H9 (cell line): ENCODE data around the gene TMF1. TPM values are rescaled to one million over a fixed set of nuclear protein-coding genes. Genes with fewer than 3 reads are reported as not detected.
A peak's percentile ranks its signal among the peaks of the same experiment; 100 is the strongest.

Source experiments
- DNase-seq: peaks from one replicate; pipeline ENCODE4 v3.0.0-alpha.2; 2017
- H2AFZ ChIP-seq: one replicate; pipeline ENCODE4 v1.6.1; 2013; ENCODE audit warnings: mild to moderate bottlenecking, low read length, control low read depth, moderate library complexity
- H2AK5ac ChIP-seq: 2 replicates; pipeline ENCODE4 v1.6.1; 2013; ENCODE audit warnings: low read length, control low read depth, mixed read lengths; ENCODE audit not compliant: insufficient read length
- H2BK120ac ChIP-seq: one replicate; pipeline ENCODE4 v1.6.1; 2013; ENCODE audit warnings: low read depth, mild to moderate bottlenecking, low read length, control low read depth, inconsistent platforms; ENCODE audit not compliant: poor library complexity, severe bottlenecking
- H2BK12ac ChIP-seq: 2 replicates; pipeline ENCODE4 v1.6.1; 2013; ENCODE audit warnings: low read length, control low read depth, mixed read lengths, low read depth; ENCODE audit not compliant: insufficient read length
- H2BK15ac ChIP-seq: 2 replicates; pipeline ENCODE4 v1.6.1; 2013; ENCODE audit warnings: low read depth, low read length, control low read depth
- H2BK20ac ChIP-seq: one replicate; pipeline ENCODE4 v1.6.1; 2013; ENCODE audit warnings: low read depth, mild to moderate bottlenecking, low read length, control low read depth, inconsistent platforms; ENCODE audit not compliant: poor library complexity, severe bottlenecking
- H2BK5ac ChIP-seq: 2 replicates; pipeline ENCODE4 v1.6.1; 2013; ENCODE audit warnings: low read length, control low read depth, mixed read lengths; ENCODE audit not compliant: insufficient read length
- H3K14ac ChIP-seq: 2 replicates; pipeline ENCODE4 v1.6.1; 2013; ENCODE audit warnings: low read length, control low read depth; ENCODE audit not compliant: insufficient read depth
- H3K18ac ChIP-seq: 2 replicates; pipeline ENCODE4 v1.6.1; 2013; ENCODE audit warnings: low read depth, mild to moderate bottlenecking, mixed read lengths, low read length, control low read depth; ENCODE audit not compliant: insufficient read length
- H3K23ac ChIP-seq: 2 replicates; pipeline ENCODE4 v1.6.1; 2013; ENCODE audit warnings: low read length, control low read depth, mixed read lengths, low read depth; ENCODE audit not compliant: insufficient read length
- H3K23me2 ChIP-seq: 2 replicates; pipeline ENCODE4 v1.6.1; 2013; ENCODE audit warnings: low read depth, mild to moderate bottlenecking, mixed read lengths, low read length, control low read depth; ENCODE audit not compliant: insufficient read length, poor library complexity, severe bottlenecking
- H3K27ac ChIP-seq: 2 replicates; pipeline ENCODE4 v1.5.1; 2013; ENCODE audit warnings: low read length, control low read depth, mixed read lengths, low read depth; ENCODE audit not compliant: insufficient read length
- H3K27me3 ChIP-seq: 2 replicates; pipeline ENCODE4 v1.6.1; 2013; ENCODE audit warnings: low read length, control low read depth, inconsistent platforms; ENCODE audit not compliant: insufficient read depth
- H3K4ac ChIP-seq: 2 replicates; pipeline ENCODE4 v1.6.1; 2013; ENCODE audit warnings: low read depth, mild to moderate bottlenecking, control low read depth, inconsistent platforms, low read length, moderate library complexity
- H3K4me1 ChIP-seq: 2 replicates; pipeline ENCODE4 v1.6.1; 2013; ENCODE audit warnings: low read length, control low read depth, inconsistent platforms; ENCODE audit not compliant: insufficient read depth
- H3K4me2 ChIP-seq: 2 replicates; pipeline ENCODE4 v1.6.1; 2013; ENCODE audit warnings: low read length, control low read depth, mixed read lengths; ENCODE audit not compliant: insufficient read length, insufficient read depth
- H3K56ac ChIP-seq: 2 replicates; pipeline ENCODE4 v1.6.1; 2013; ENCODE audit warnings: low read depth, mild to moderate bottlenecking, mixed read lengths, low read length, control low read depth; ENCODE audit not compliant: insufficient read length
- H3K79me1 ChIP-seq: 2 replicates; pipeline ENCODE4 v1.6.1; 2013; ENCODE audit warnings: low read depth, mild to moderate bottlenecking, moderate library complexity, low read length, control low read depth, inconsistent platforms; ENCODE audit not compliant: insufficient read depth, poor library complexity, severe bottlenecking
- H3K79me2 ChIP-seq: 2 replicates; pipeline ENCODE4 v1.6.1; 2013; ENCODE audit warnings: low read length, control low read depth, inconsistent platforms; ENCODE audit not compliant: insufficient read depth
- H3K9ac ChIP-seq: 2 replicates; pipeline ENCODE4 v1.6.1; 2013; ENCODE audit warnings: low read length, control low read depth, mixed read lengths; ENCODE audit not compliant: insufficient read length; ENCODE audit errors: extremely low read depth
- H3K9me3 ChIP-seq: one replicate; pipeline ENCODE4 v1.6.1; 2013; ENCODE audit warnings: low read depth, low read length, inconsistent platforms; ENCODE audit not compliant: control insufficient read depth
- H3T11ph ChIP-seq: one replicate; pipeline ENCODE4 v1.6.1; 2013; ENCODE audit warnings: mild to moderate bottlenecking, low read length, control low read depth, inconsistent platforms
- H4K20me1 ChIP-seq: one replicate; pipeline ENCODE4 v1.6.1; 2013; ENCODE audit not compliant: control insufficient read depth, insufficient read length, insufficient read depth
- H4K5ac ChIP-seq: 2 replicates; pipeline ENCODE4 v1.6.1; 2013; ENCODE audit warnings: low read depth, mild to moderate bottlenecking, mixed read lengths, low read length, control low read depth; ENCODE audit not compliant: insufficient read length
- H4K8ac ChIP-seq: replicated peaks from 2 replicates; pipeline ENCODE4 v1.6.1; 2013; ENCODE audit warnings: low read length, control low read depth, mixed read lengths, low read depth; ENCODE audit not compliant: insufficient read length
- H4K91ac ChIP-seq: 2 replicates; pipeline ENCODE4 v1.6.1; 2013; ENCODE audit warnings: low read depth, mild to moderate bottlenecking, moderate library complexity, mixed read lengths, low read length, control low read depth; ENCODE audit not compliant: insufficient read length
- H3K27ac Mint-ChIP-seq, 3 experiments: 2 replicates in 2 of 3; 3 replicates in 1 of 3; pipeline ENCODE4 v1.8.0; 2020 to 2021; ENCODE audit warnings: mixed read lengths in 3 of 3, mild to moderate bottlenecking in 1 of 3, moderate library complexity in 1 of 3
- H3K27me3 Mint-ChIP-seq: 2 replicates; pipeline ENCODE4 v1.8.0; 2021; ENCODE audit warnings: low read depth, mild to moderate bottlenecking, moderate library complexity, mixed read lengths
- H3K36me3 Mint-ChIP-seq, 3 experiments: 2 replicates in 2 of 3; 3 replicates in 1 of 3; pipeline ENCODE4 v1.8.0; 2020 to 2021; ENCODE audit warnings: low read depth in 3 of 3, mixed read lengths in 3 of 3; ENCODE audit not compliant: insufficient read depth in 1 of 3
- H3K4me1 Mint-ChIP-seq, 2 experiments: 2 replicates each; pipeline ENCODE4 v1.8.0; 2020; ENCODE audit warnings: mixed read lengths in 2 of 2
- H3K4me3 Mint-ChIP-seq, 2 experiments: 2 replicates in 1 of 2; 3 replicates in 1 of 2; pipeline ENCODE4 v1.8.0; 2020 to 2021; ENCODE audit warnings: mild to moderate bottlenecking in 2 of 2, mixed read lengths in 2 of 2, moderate library complexity in 1 of 2
- H3K9me3 Mint-ChIP-seq, 2 experiments: 2 replicates in 1 of 2; 3 replicates in 1 of 2; pipeline ENCODE4 v1.8.0; 2020; ENCODE audit warnings: mild to moderate bottlenecking in 2 of 2, mixed read lengths in 2 of 2, moderate library complexity in 1 of 2
- CTCF ChIP-seq: fragments of 200-600 bp; sonication (generic); conservative IDR thresholded peaks from 3 replicates; pipeline ENCODE4 v1.8.0; 2021; ENCODE audit warnings: antibody characterized with exemption, mild to moderate bottlenecking
- WGBS: extraction: QIAGEN DNeasy Blood & Tissue Kit; methylation state at CpG from one replicate; pipeline ENCODE4 v1.1.7; 2013; ENCODE audit warnings: missing lambda C conversion rate, low lambda C conversion rate, mixed read lengths; ENCODE audit not compliant: insufficient read length; ENCODE audit errors: extremely low coverage; 5-methylcytosine and 5-hydroxymethylcytosine counted together
- microRNA-seq: library from miRNA; unstranded; fragments of <30 nt; microRNA quantifications from one replicate; pipeline ENCODE4, GENCODE V29; 2020; ENCODE audit warnings: borderline microRNAs expressed
- total RNA-seq: library from RNA; stranded (reverse); gene quantifications from 2 replicates; pipeline ENCODE4 v1.2.1, GENCODE V29; 2021

TMF1 gene
- total RNA-seq, 1 experiment from 2014 or later = 21.9 TPM

- Histone ChIP-seq H2BK12ac (no peak overlapping the region), H3K27ac (no peak overlapping the region), H3K79me2 (no peaks in the 10 kb centered on the region), H3K4me2 (no peak overlapping the region), H4K5ac (no peak overlapping the region), H3K27me3 (no peaks in the 10 kb centered on the region), H3K18ac (no peak overlapping the region), H3K79me1 (no peaks in the 10 kb centered on the region), H3K23me2 (no peaks in the 10 kb centered on the region), H2BK5ac (no peak overlapping the region), H3K4ac (no peak overlapping the region), H3T11ph (no peak overlapping the region), H4K8ac (no peak overlapping the region), H4K91ac (no peak overlapping the region), H2BK20ac (no peak overlapping the region), H2BK15ac (no peak overlapping the region), H3K4me1 (no peaks in the 10 kb centered on the region), H2AK5ac (no peak overlapping the region), H3K9me3 (no peaks in the 10 kb centered on the region), H3K56ac (no peak overlapping the region), H3K9ac (no peak overlapping the region), H2BK120ac (no peak overlapping the region), H3K23ac (no peak overlapping the region), H3K14ac (no peak overlapping the region), H4K20me1 (no peaks in the 10 kb centered on the region), H2AFZ (no peak overlapping the region)
- no peak overlapping the region for H3K27ac Mint-ChIP-seq
- peaks cover 4 to 10% of the 10 kb centered on the region in 2 experiments; a peak in 3 of 4 replicates for H3K4me1 Mint-ChIP-seq
- no peak overlapping the region for H3K4me3 Mint-ChIP-seq
- DNase-seq = peak; percentile 83
- peak; percentile 92 for TF ChIP-seq CTCF
- peaks cover 3 to 11% (median 10%) of the 10 kb centered on the region in 3 experiments; a peak in 5 of 7 replicates for H3K36me3 Mint-ChIP-seq
- no CpG with 5 or more reads among the region's 11 CpGs for whole genome bisulfite sequencing
- H3K27me3 Mint-ChIP-seq = no peaks in the 10 kb centered on the region
- no peaks in the 10 kb centered on the region for H3K9me3 Mint-ChIP-seq
These were observed 79.7 kb downstream of the TMF1 start for GRCh38 chr3:68972358-68972979.

Small RNAs within 50 kb of the gene (microRNA-seq; reads per million reads assigned to microRNA genes)
- gene MIR3136 = not detected

Other genes starting within 250 kb of the TMF1 start
- gene TAFA4, start 119.8 kb downstream of the TMF1 start, total RNA-seq = 2.3 and 3.0 TPM in 2 replicates
- 30.5 and 34.7 TPM in 2 replicates for gene EOGT, start 38.6 kb downstream of the TMF1 start, total RNA-seq
- 64.5 and 67.2 TPM in 2 replicates for gene UBA3, start 28.0 kb upstream of the TMF1 start, total RNA-seq
- gene ARL6IP5, start 32.6 kb upstream of the TMF1 start, total RNA-seq = 15.5 and 16.9 TPM in 2 replicates
- gene LMOD3, start 70.3 kb upstream of the TMF1 start, total RNA-seq = not detected in 2 replicates